K562 (cell line): ENCODE measurements around the gene MTF1. TPM values are rescaled to one million over a fixed set of nuclear protein-coding genes. Genes with fewer than 3 reads are reported as not detected.

ENCODE experiments used
- CEBPG ChIP-seq, 3 experiments: fragments of 200-800 bp in 1 of 3; sonication (Bioruptor generic) in 1 of 3; sonication (generic) in 1 of 3; formaldehyde crosslinking in 1 of 3; IDR thresholded peaks in 2 of 3; conservative IDR thresholded peaks in 1 of 3; 2 replicates each; pipeline versions ENCODE4 v1.6.1 to v1.8.0; 2016 to 2022; ENCODE audit warnings: missing compliant biosample characterization in 2 of 3, missing genetic modification characterization in 2 of 3, mild to moderate bottlenecking in 1 of 3, missing genetic modification reagents in 1 of 3
- CHD1 ChIP-seq: fragments of 200-600 bp; sonication (generic); IDR thresholded peaks from one replicate; pipeline ENCODE4 v1.6.1; 2012; ENCODE audit warnings: mild to moderate bottlenecking, moderate library complexity, low read length, inconsistent platforms
- COPS2 ChIP-seq: fragments of 450-650 bp; conservative IDR thresholded peaks from 2 replicates; pipeline ENCODE4 v1.6.1; 2016; ENCODE audit warnings: mild to moderate bottlenecking, moderate library complexity
- EHMT2 ChIP-seq: fragments of 450-650 bp; IDR thresholded peaks from 2 replicates; pipeline ENCODE4 v1.6.1; 2018; ENCODE audit warnings: antibody characterized with exemption
- FOXJ3 ChIP-seq: sonication (generic); formaldehyde crosslinking; IDR thresholded peaks from 2 replicates; pipeline ENCODE4 v1.4.0; 2020; ENCODE audit warnings: mild to moderate bottlenecking, missing genetic modification reagents
- MED1 ChIP-seq: sonication (generic); formaldehyde crosslinking; IDR thresholded peaks from 2 replicates; pipeline ENCODE4 v1.8.1; 2023; ENCODE audit warnings: missing genetic modification reagents, borderline replicate concordance
- NFIX ChIP-seq: fragments of 250-450 bp; sonication (Bioruptor Pico); IDR thresholded peaks from 2 replicates; pipeline ENCODE4 v1.4.0; 2020; ENCODE audit warnings: low read depth, mild to moderate bottlenecking, moderate library complexity
- PHF20 ChIP-seq: fragments of 450-650 bp; IDR thresholded peaks from 2 replicates; pipeline ENCODE4 v1.6.1; 2018; ENCODE audit not compliant: partially characterized antibody
- REST ChIP-seq, 2 experiments: fragments of 450-650 bp; formaldehyde crosslinking in 1 of 2; IDR thresholded peaks; 2 replicates each; pipeline versions ENCODE4 v1.4.0 to v1.6.1; 2014 to 2020; ENCODE audit warnings: mild to moderate bottlenecking in 2 of 2, borderline replicate concordance in 1 of 2, low read depth in 1 of 2
- STAG1 ChIP-seq: sonication (generic); formaldehyde crosslinking; IDR thresholded peaks from 2 replicates; pipeline ENCODE4 v1.5.0; 2020; ENCODE audit warnings: missing genetic modification reagents, borderline replicate concordance
- SUPT5H ChIP-seq: fragments of 450-650 bp; IDR thresholded peaks from 2 replicates; pipeline ENCODE4 v1.6.1; 2016
- THRAP3 ChIP-seq: fragments of 450-650 bp; IDR thresholded peaks from 2 replicates; pipeline ENCODE4 v1.6.1; 2016; ENCODE audit warnings: mild to moderate bottlenecking, inconsistent platforms, borderline replicate concordance
- ZEB2 ChIP-seq: fragments of 450-650 bp; IDR thresholded peaks from 2 replicates; pipeline ENCODE4 v1.6.1; 2016
- ZNF121 ChIP-seq: sonication (generic); formaldehyde crosslinking; conservative IDR thresholded peaks from 2 replicates; pipeline ENCODE4 v1.8.0; 2022; ENCODE audit warnings: missing genetic modification reagents
- ZNF197 ChIP-seq: fragments of 200-800 bp; sonication (Bioruptor generic); IDR thresholded peaks from 2 replicates; pipeline ENCODE4 v1.6.1; 2016; ENCODE audit warnings: low read depth, missing genetic modification characterization, missing compliant biosample characterization
- ZNF347 ChIP-seq: fragments of 450-650 bp; formaldehyde crosslinking; IDR thresholded peaks from 2 replicates; pipeline ENCODE4 v1.4.0; 2020; ENCODE audit warnings: low read depth, mild to moderate bottlenecking, moderate library complexity
- ZNF589 ChIP-seq: fragments of 200-800 bp; sonication (Bioruptor generic); IDR thresholded peaks from 2 replicates; pipeline ENCODE4 v1.6.1; 2016; ENCODE audit warnings: low read depth, missing genetic modification characterization, missing compliant biosample characterization
- ZNF668 ChIP-seq: fragments of 250-450 bp; sonication (Bioruptor Pico); IDR thresholded peaks from 2 replicates; pipeline ENCODE4 v1.8.0; 2022; ENCODE audit warnings: mild to moderate bottlenecking, inconsistent platforms
- polyA plus RNA-seq, 8 experiments: library from polyadenylated mRNA; depleted of rRNA in 4 of 8; stranded (reverse) in 5 of 8; unstranded in 3 of 8; fragments of >200 nt; fragmentation: Nextera tagmentation in 2 of 8; fragmentation: Illumina TruSeq in 1 of 8; extraction: Ambion mirVana in 2 of 8; extraction: Trizol in 1 of 8; gene quantifications; 2 replicates each; pipeline versions ENCODE4 v1.2.1 to v1.2.3, GENCODE V29; 2011 to 2014; ENCODE audit warnings: inconsistent platforms in 1 of 8, missing spikeins in 1 of 8
- total RNA-seq, 7 experiments: library from RNA; depleted of rRNA in 6 of 7; stranded (reverse); fragments of >200 nt in 6 of 7; fragmentation: Illumina TruSeq in 2 of 7; extraction: Trizol in 2 of 7; gene quantifications; 2 replicates each; pipeline versions ENCODE4 v1.2.1 to v1.2.3, GENCODE V29; 2011 to 2021; ENCODE audit warnings: low replicate concordance in 1 of 7
- TF ChIP-seq, protein P1 (sequence below): fragments of 450-650 bp; IDR thresholded peaks from 2 replicates; pipeline ENCODE4 v1.6.1; 2017; ENCODE audit warnings: mild to moderate bottlenecking, moderate library complexity

MTF1 gene
- total and polyA plus RNA-seq, 9 of the 15 experiments (the other 6 are each of a cell fraction or from before 2014, with no cell fraction given): 1.1 to 12.2 (median 4.3) TPM

DNA sequence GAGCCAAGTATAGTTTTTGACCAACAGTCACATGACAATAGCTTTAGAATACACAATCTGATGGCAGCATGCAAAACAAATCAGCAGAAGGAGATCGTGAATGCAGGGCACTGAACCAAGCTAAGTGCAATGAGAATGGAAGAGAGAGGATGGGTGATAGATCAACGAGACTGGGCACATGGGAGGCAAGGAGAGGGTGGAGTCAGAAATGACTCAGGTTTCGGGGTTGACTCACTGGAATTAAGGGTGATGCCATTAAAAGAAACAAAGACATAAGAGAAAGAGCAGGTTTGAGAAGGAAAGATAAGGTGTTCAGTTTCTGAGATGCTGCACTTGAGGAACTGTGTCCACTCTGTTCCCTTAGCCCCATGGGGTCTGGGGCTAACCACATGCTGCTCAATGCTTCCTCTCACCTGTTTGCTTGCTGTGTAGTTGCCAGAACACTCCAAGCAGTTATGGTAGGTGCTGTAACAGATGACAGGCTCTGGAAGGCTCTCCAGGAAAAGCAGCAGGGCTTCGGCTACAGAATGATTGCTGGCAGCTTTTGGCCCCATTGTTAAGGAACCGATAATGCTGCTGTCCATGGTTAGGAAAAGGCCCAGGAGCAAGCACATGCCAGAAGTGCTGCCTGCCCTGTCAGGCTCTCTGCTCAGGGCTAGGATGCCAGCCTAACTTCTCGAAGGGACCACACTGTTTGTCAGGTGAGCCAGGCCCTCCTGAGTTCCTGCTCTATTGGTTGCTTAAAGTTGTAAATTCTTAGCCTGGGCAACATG is 6.1 kb upstream of the MTF1 start (continued):
- TF ChIP-seq MED1 (CRISPR knock-in tag): no peak
- TF ChIP-seq CEBPG (CRISPR knock-in tag; IDR thresholded peaks at IDR 0.05): peak; percentile 84
- peak in 1 of 2 experiments; percentile 88; a peak in 2 of 4 replicates for TF ChIP-seq CEBPG (tag; conservative IDR thresholded peaks at IDR 0.05 in 1 of 2, IDR thresholded peaks at IDR 0.05 in 1 of 2)
- TF ChIP-seq THRAP3: no peak
- 0 out of 2 replicates have a peak, but pooled peaks have one; percentile 35 for TF ChIP-seq ZEB2
- TF ChIP-seq CHD1: no peak
- no peak for TF ChIP-seq COPS2
- TF ChIP-seq REST (IDR thresholded peaks at IDR 0.05; ENCODE audit: borderline replicate concordance): peak; percentile 64
- 0 out of 2 replicates have a peak, but pooled peaks have one; percentile 33 for TF ChIP-seq REST (CRISPR knock-in tag; IDR thresholded peaks at IDR 0.05; ENCODE audit: low read depth)
- no peak for TF ChIP-seq ZNF121 (CRISPR knock-in tag)
- no peak for TF ChIP-seq EHMT2
- TF ChIP-seq, protein P1, sequence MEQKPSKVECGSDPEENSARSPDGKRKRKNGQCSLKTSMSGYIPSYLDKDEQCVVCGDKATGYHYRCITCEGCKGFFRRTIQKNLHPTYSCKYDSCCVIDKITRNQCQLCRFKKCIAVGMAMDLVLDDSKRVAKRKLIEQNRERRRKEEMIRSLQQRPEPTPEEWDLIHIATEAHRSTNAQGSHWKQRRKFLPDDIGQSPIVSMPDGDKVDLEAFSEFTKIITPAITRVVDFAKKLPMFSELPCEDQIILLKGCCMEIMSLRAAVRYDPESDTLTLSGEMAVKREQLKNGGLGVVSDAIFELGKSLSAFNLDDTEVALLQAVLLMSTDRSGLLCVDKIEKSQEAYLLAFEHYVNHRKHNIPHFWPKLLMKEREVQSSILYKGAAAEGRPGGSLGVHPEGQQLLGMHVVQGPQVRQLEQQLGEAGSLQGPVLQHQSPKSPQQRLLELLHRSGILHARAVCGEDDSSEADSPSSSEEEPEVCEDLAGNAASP: no peak
- TF ChIP-seq SUPT5H: no peak
- no peak for TF ChIP-seq PHF20
- TF ChIP-seq ZNF197 (CRISPR knock-in tag): no peak
- no peak for TF ChIP-seq FOXJ3 (CRISPR knock-in tag)
- TF ChIP-seq NFIX: no peak
- TF ChIP-seq STAG1: no peak
- TF ChIP-seq ZNF589 (CRISPR knock-in tag): peak; percentile 83; the same call in 1 of the 2 replicates
- no peak for TF ChIP-seq ZNF668 (CRISPR knock-in tag)
- TF ChIP-seq ZNF347 (CRISPR knock-in tag): no peak
